ENCODE results near the gene TNFRSF11A.
A peak's percentile ranks its signal among the peaks of the same experiment; 100 is the strongest.

The TNFRSF11A gene

GRCh38 chr18:62409821-62410220, 84.7 kb downstream of the TNFRSF11A start:
- peaks cover 10 to 16% of the 10 kb centered on the region in 2 donors for H3K9me3 Mint-ChIP-seq
- peaks cover 12 to 14% of the 10 kb centered on the region in 2 donors for H3K27me3 Mint-ChIP-seq
- no peak for ATAC-seq (replicated peaks)
- no peak overlapping the region for H3K4me3 Mint-ChIP-seq
- H3K4me1 Mint-ChIP-seq, result no peaks in the 10 kb centered on the region
- no peak overlapping the region for H3K27ac Mint-ChIP-seq
- peaks cover 0 to 8% of the 10 kb centered on the region in 2 donors for H3K36me3 Mint-ChIP-seq
- DNase-seq, result no peak

GRCh38 chr18:62412231-62412979, 87.3 kb downstream of the TNFRSF11A start:
- DNase-seq (no peak), ATAC-seq (replicated peaks) (no peak)
- Mint-ChIP-seq H3K27ac (no peak overlapping the region), H3K9me3 (peaks cover 10 to 16% of the 10 kb centered on the region in 2 donors), H3K27me3 (peaks cover 12 to 14% of the 10 kb centered on the region in 2 donors), H3K4me1 (no peaks in the 10 kb centered on the region), H3K36me3 (peaks cover 0 to 8% of the 10 kb centered on the region in 2 donors), H3K4me3 (no peak overlapping the region)

- Mint-ChIP-seq H3K27ac (no peak overlapping the region), H3K36me3 (peaks cover 0 to 8% of the 10 kb centered on the region in 2 donors), H3K9me3 (peaks cover 10 to 16% of the 10 kb centered on the region in 2 donors), H3K4me1 (peaks cover 0 to 2% of the 10 kb centered on the region in 2 donors), H3K27me3 (peaks cover 12 to 14% of the 10 kb centered on the region in 2 donors), H3K4me3 (no peak overlapping the region)
- no peak for ATAC-seq (replicated peaks)
- DNase-seq, result no peak
Measured at GRCh38 chr18:62413206-62413605, 88.1 kb downstream of the TNFRSF11A start.

- ATAC-seq (replicated peaks), result no peak
- no peak for DNase-seq
- Mint-ChIP-seq H3K27me3 (peaks cover 2% of the 10 kb centered on the region in 2 donors), H3K27ac (no peak overlapping the region), H3K36me3 (peaks cover 0 to 2% of the 10 kb centered on the region in 2 donors), H3K9me3 (peaks cover 0 to 2% of the 10 kb centered on the region in 2 donors), H3K4me3 (no peak overlapping the region), H3K4me1 (peaks cover 16 to 19% of the 10 kb centered on the region in 2 donors)
Measured at GRCh38 chr18:62418258-62418657, 93.1 kb downstream of the TNFRSF11A start.

- Mint-ChIP-seq H3K27ac (peak overlapping the region; percentile 82), H3K4me1 (peaks cover 16 to 19% of the 10 kb centered on the region in 2 donors), H3K9me3 (peaks cover 0 to 2% of the 10 kb centered on the region in 2 donors), H3K36me3 (peaks cover 0 to 2% of the 10 kb centered on the region in 2 donors), H3K4me3 (peak overlapping the region; percentile 67 to 74), H3K27me3 (no peaks in the 10 kb centered on the region)
- DNase-seq (no peak), ATAC-seq (replicated peaks) (no peak)
Measured at GRCh38 chr18:62420151-62420512, 95.0 kb downstream of the TNFRSF11A start.

GRCh38 chr18:62420513-62421209, 95.6 kb downstream of the TNFRSF11A start:
- Mint-ChIP-seq H3K36me3 (peaks cover 0 to 2% of the 10 kb centered on the region in 2 donors), H3K4me3 (peak overlapping the region; percentile 67 to 74), H3K27ac (peak overlapping the region; percentile 82), H3K9me3 (peaks cover 0 to 2% of the 10 kb centered on the region in 2 donors), H3K27me3 (peaks cover 3 to 4% of the 10 kb centered on the region in 2 donors), H3K4me1 (peaks cover 19 to 21% of the 10 kb centered on the region in 2 donors)
- peak; percentile 55 for DNase-seq
- peak; percentile 98 to 99 for ATAC-seq (replicated peaks)

GRCh38 chr18:62425465-62426190, 100.5 kb downstream of the TNFRSF11A start:
- Mint-ChIP-seq H3K4me1 (peaks cover 12 to 15% of the 10 kb centered on the region in 2 donors), H3K27ac (peak overlapping the region; percentile 77), H3K27me3 (peaks cover 16 to 17% of the 10 kb centered on the region in 2 donors), H3K9me3 (peaks cover 5 to 7% of the 10 kb centered on the region in 2 donors), H3K4me3 (peak overlapping the region in 1 of 2 donors; percentile 56), H3K36me3 (peaks cover 5 to 7% of the 10 kb centered on the region in 2 donors)
- DNase-seq (peak; percentile 44), ATAC-seq (replicated peaks) (peak; percentile 59 to 63)

- Mint-ChIP-seq H3K9me3 (peaks cover 5 to 7% of the 10 kb centered on the region in 2 donors), H3K4me1 (peaks cover 9 to 10% of the 10 kb centered on the region in 2 donors), H3K27ac (no peak overlapping the region), H3K36me3 (peaks cover 5 to 7% of the 10 kb centered on the region in 2 donors), H3K27me3 (peaks cover 16 to 17% of the 10 kb centered on the region in 2 donors), H3K4me3 (no peak overlapping the region)
- DNase-seq, result no peak
- peak in 1 of 2 donors; percentile 30 for ATAC-seq (replicated peaks)
Measured at GRCh38 chr18:62426191-62426488, 101.0 kb downstream of the TNFRSF11A start.

- Mint-ChIP-seq H3K4me3 (no peak overlapping the region), H3K36me3 (peaks cover 5 to 7% of the 10 kb centered on the region in 2 donors), H3K27ac (no peak overlapping the region), H3K27me3 (peaks cover 8% of the 10 kb centered on the region in 2 donors), H3K4me1 (peaks cover 0 to 3% of the 10 kb centered on the region in 2 donors), H3K9me3 (peaks cover 5 to 7% of the 10 kb centered on the region in 2 donors)
- no peak for ATAC-seq (replicated peaks)
- no peak for DNase-seq
Measured at GRCh38 chr18:62432176-62432575, 107.1 kb downstream of the TNFRSF11A start.

- no peak for DNase-seq
- peaks cover under 1% of the 10 kb centered on the region in 2 donors for H3K9me3 Mint-ChIP-seq
- H3K27me3 Mint-ChIP-seq, result peaks cover 6 to 10% of the 10 kb centered on the region in 2 donors
- H3K36me3 Mint-ChIP-seq, result peaks cover under 1% of the 10 kb centered on the region in 2 donors
- no peak overlapping the region for H3K4me3 Mint-ChIP-seq
- no peak for ATAC-seq (replicated peaks)
- H3K4me1 Mint-ChIP-seq, result peaks cover 0 to 12% of the 10 kb centered on the region in 2 donors
- H3K27ac Mint-ChIP-seq, result no peak overlapping the region
Measured at GRCh38 chr18:62434798-62435197, 109.7 kb downstream of the TNFRSF11A start.

- ATAC-seq (replicated peaks) (no peak), DNase-seq (no peak)
- Mint-ChIP-seq H3K27ac (no peak overlapping the region), H3K9me3 (no peaks in the 10 kb centered on the region), H3K36me3 (no peaks in the 10 kb centered on the region), H3K27me3 (peaks cover 5 to 10% of the 10 kb centered on the region in 2 donors), H3K4me1 (peaks cover 0 to 12% of the 10 kb centered on the region in 2 donors), H3K4me3 (no peak overlapping the region)
Measured at GRCh38 chr18:62435435-62436031, 110.4 kb downstream of the TNFRSF11A start.

- no peak for DNase-seq
- peaks cover 5 to 10% of the 10 kb centered on the region in 2 donors for H3K27me3 Mint-ChIP-seq
- H3K4me1 Mint-ChIP-seq, result peaks cover 0 to 12% of the 10 kb centered on the region in 2 donors
- H3K27ac Mint-ChIP-seq, result no peak overlapping the region
- ATAC-seq (replicated peaks), result no peak
- no peaks in the 10 kb centered on the region for H3K9me3 Mint-ChIP-seq
- H3K4me3 Mint-ChIP-seq, result no peak overlapping the region
- no peaks in the 10 kb centered on the region for H3K36me3 Mint-ChIP-seq
Measured at GRCh38 chr18:62436636-62437234, 111.6 kb downstream of the TNFRSF11A start.

GRCh38 chr18:62437235-62438017, 112.3 kb downstream of the TNFRSF11A start:
- H3K4me3 Mint-ChIP-seq, result no peak overlapping the region
- H3K36me3 Mint-ChIP-seq, result no peaks in the 10 kb centered on the region
- H3K27me3 Mint-ChIP-seq, result peaks cover 5 to 16% of the 10 kb centered on the region in 2 donors
- no peak overlapping the region for H3K27ac Mint-ChIP-seq
- no peaks in the 10 kb centered on the region for H3K9me3 Mint-ChIP-seq
- no peak for DNase-seq
- peaks cover 0 to 12% of the 10 kb centered on the region in 2 donors for H3K4me1 Mint-ChIP-seq
- peak; percentile 60 to 73 for ATAC-seq (replicated peaks)
